Activated CD4-positive, alpha-beta T cell treated with anti-CD3 and anti-CD28 coated beads, Interleukin-2, amount 50 U/mL, for 4 hours (primary cell): ENCODE data around the gene ANTKMT.
"Not testable (repeated sequence)": the region's sequence is repeated elsewhere in the genome, so short reads cannot be mapped to it uniquely, and the experiment has no call there.

ENCODE experiments used
- DNase-seq, 2 experiments: peaks; one replicate each; pipeline ENCODE4 v3.0.0-alpha.2; 2020

Gene ANTKMT

GRCh38 chr16:728890-729744 is 8.2 kb downstream of the ANTKMT start:
- no peak for DNase-seq

GRCh38 chr16:729768-730665 is 9.1 kb downstream of the ANTKMT start:
- no peak for DNase-seq

GRCh38 chr16:730666-731509 is 9.9 kb downstream of the ANTKMT start:
- no peak for DNase-seq

GRCh38 chr16:732332-732731 is 11.4 kb downstream of the ANTKMT start:
- DNase-seq = no peak

GRCh38 chr16:732936-733335 is 12.0 kb downstream of the ANTKMT start:
- DNase-seq = no peak

- no peak for DNase-seq
Measured at GRCh38 chr16:733382-734207, 12.6 kb downstream of the ANTKMT start.

- DNase-seq = no peak
Measured at GRCh38 chr16:734208-734980, 13.4 kb downstream of the ANTKMT start.

GRCh38 chr16:734981-735881 is 14.3 kb downstream of the ANTKMT start:
- DNase-seq = no peak

GRCh38 chr16:735982-736453 is 15.1 kb downstream of the ANTKMT start:
- no peak for DNase-seq

GRCh38 chr16:736936-737481 is 16.1 kb downstream of the ANTKMT start:
- DNase-seq = no peak

GRCh38 chr16:739560-740458 is 18.9 kb downstream of the ANTKMT start:
- no peak for DNase-seq

- DNase-seq = no peak
Measured at GRCh38 chr16:740459-740763, 19.5 kb downstream of the ANTKMT start.

- peak; percentile 84 to 87 for DNase-seq
Measured at GRCh38 chr16:740764-741505, 20.0 kb downstream of the ANTKMT start, which contains the start of gene CIAO3. Gene CIAO3 (minus strand): TSS chr16:740997. CDS start chr16:740985, 12 bp downstream.

GRCh38 chr16:741986-742629 is 21.2 kb downstream of the ANTKMT start:
- no peak for DNase-seq

- not testable (repeated sequence) for DNase-seq
Measured at GRCh38 chr16:742894-743293, 21.9 kb downstream of the ANTKMT start.

GRCh38 chr16:743794-744500 is 23.0 kb downstream of the ANTKMT start:
- no peak for DNase-seq

GRCh38 chr16:745739-746138 is 24.8 kb downstream of the ANTKMT start:
- DNase-seq = no peak
